HFFc6 (cell line): ENCODE measurements around the gene TMEM30A. TPM values are rescaled to one million over a fixed set of nuclear protein-coding genes. Genes with fewer than 3 reads are reported as not detected.

ENCODE experiments used
- DNase-seq: peaks from one replicate; pipeline ENCODE4 v3.0.0-alpha.2; 2018
- H3K27ac Mint-ChIP-seq: 2 replicates; pipeline ENCODE4 v1.8.0; 2020; ENCODE audit warnings: mild to moderate bottlenecking, mixed read lengths
- H3K27me3 Mint-ChIP-seq: 2 replicates; pipeline ENCODE4 v1.8.0; 2021; ENCODE audit warnings: mild to moderate bottlenecking, moderate library complexity, mixed read lengths; ENCODE audit not compliant: insufficient read depth
- H3K36me3 Mint-ChIP-seq: 2 replicates; pipeline ENCODE4 v1.8.0; 2021; ENCODE audit warnings: low read depth, mixed read lengths
- H3K4me1 Mint-ChIP-seq: 2 replicates; pipeline ENCODE4 v1.8.0; 2020; ENCODE audit warnings: low read depth, mixed read lengths
- H3K4me3 Mint-ChIP-seq: 2 replicates; pipeline ENCODE4 v1.8.0; 2020; ENCODE audit warnings: mild to moderate bottlenecking, moderate library complexity, mixed read lengths
- H3K9me3 Mint-ChIP-seq: 2 replicates; pipeline ENCODE4 v1.8.0; 2020; ENCODE audit warnings: mild to moderate bottlenecking, mixed read lengths
- CTCF ChIP-seq: fragments of 200-600 bp; sonication (generic); IDR thresholded peaks from 2 replicates; pipeline ENCODE4 v1.5.0; 2021; ENCODE audit warnings: antibody characterized with exemption, mild to moderate bottlenecking
- total RNA-seq, 6 experiments: library from RNA; stranded (reverse); fragmentation: NEBNext Ultra II Directional; extraction: Animal tissue kit (Norgen Biotek cat#: 25700); gene quantifications; 2 replicates in 1 of 6; 3 replicates in 5 of 6; pipeline ENCODE4 v1.2.3, GENCODE V29; 2021

Gene TMEM30A
- total RNA-seq, 6 experiments from 2014 or later: 154 to 232 (median 192) TPM

DNA sequence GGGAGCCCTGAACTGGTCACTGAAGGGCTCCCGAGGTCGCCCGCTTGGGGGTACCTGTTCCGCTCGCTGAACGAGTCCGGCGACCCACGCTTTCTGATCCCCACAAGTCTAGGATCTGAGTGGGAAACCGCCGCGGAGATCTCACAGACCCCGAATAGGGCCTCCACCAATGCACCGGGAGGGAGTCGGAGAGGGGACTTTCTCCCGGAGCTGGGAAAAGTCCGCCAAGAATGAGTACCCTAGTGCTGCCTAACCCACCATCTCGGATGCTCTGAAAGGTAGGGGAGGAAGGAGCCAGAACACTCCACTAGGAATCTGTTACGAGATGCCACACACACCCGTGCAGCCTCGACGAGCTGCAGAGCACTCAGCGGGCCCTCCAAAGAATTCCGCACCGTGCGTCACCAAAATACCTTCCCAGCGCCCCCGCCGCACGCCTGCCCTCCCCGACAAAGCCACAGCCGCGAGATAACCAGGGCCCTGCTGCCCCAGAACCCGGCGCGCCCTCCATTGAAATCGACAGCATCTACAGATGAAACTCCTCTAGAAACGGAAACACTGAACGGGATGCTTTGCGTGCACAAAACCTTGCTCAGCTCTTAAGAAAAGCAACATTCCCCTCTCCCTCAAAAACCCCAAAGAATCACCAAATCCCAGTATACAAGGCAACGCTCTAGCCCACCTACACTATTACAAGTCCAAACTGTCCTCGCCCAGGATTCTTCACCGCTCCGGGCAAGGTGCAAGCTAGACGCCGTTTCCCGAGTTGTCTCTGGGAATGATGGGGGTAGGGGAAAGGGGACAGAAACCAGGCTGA is 79.4 kb downstream of the TMEM30A start:
- Mint-ChIP-seq H3K4me3 (peak overlapping the region; percentile 100), H3K27ac (peak overlapping the region; percentile 98), H3K27me3 (peaks cover 18% of the 10 kb centered on the region), H3K36me3 (peaks cover 32% of the 10 kb centered on the region), H3K9me3 (no peaks in the 10 kb centered on the region), H3K4me1 (peaks cover 62% of the 10 kb centered on the region)
- TF ChIP-seq CTCF: no peak
- peak; percentile 70 for DNase-seq

GRCh38 chr6:75204217-75204958 is 80.2 kb downstream of the TMEM30A start:
- peak; percentile 92 for DNase-seq
- peaks cover 14% of the 10 kb centered on the region for H3K27me3 Mint-ChIP-seq
- H3K4me3 Mint-ChIP-seq: peak overlapping the region; percentile 100
- peak; percentile 82 for TF ChIP-seq CTCF
- H3K9me3 Mint-ChIP-seq: no peaks in the 10 kb centered on the region
- peaks cover 70% of the 10 kb centered on the region for H3K4me1 Mint-ChIP-seq
- peaks cover 39% of the 10 kb centered on the region for H3K36me3 Mint-ChIP-seq
- H3K27ac Mint-ChIP-seq: peak overlapping the region; percentile 98

GRCh38 chr6:75203721-75204120 is 80.9 kb downstream of the TMEM30A start:
- peak; percentile 41 for DNase-seq
- Mint-ChIP-seq H3K4me3 (peak overlapping the region; percentile 100), H3K27me3 (peaks cover 14% of the 10 kb centered on the region), H3K4me1 (peaks cover 70% of the 10 kb centered on the region), H3K36me3 (peaks cover 40% of the 10 kb centered on the region), H3K27ac (peak overlapping the region; percentile 98), H3K9me3 (no peaks in the 10 kb centered on the region)
- no peak for TF ChIP-seq CTCF

Other genes with a start within 250 kb of the TMEM30A start
- 100 to 1,000 TPM; 205 to 304 (median 227) TPM for gene COL12A1, start 78.7 kb downstream of the TMEM30A start, total RNA-seq
- 100 to 1,000 TPM; 473 to 536 (median 489) TPM for gene COX7A2, start 41.0 kb downstream of the TMEM30A start, total RNA-seq
- gene FILIP1, start 209.0 kb upstream of the TMEM30A start, total RNA-seq: under 1 TPM; 0.09 to 0.24 (median 0.12) TPM